ENCODE measurements around the gene PLSCR1. TPM values are rescaled to one million over a fixed set of nuclear protein-coding genes. Genes with fewer than 3 reads are reported as not detected.
"Not testable (repeated sequence)": the region's sequence is repeated elsewhere in the genome, so short reads cannot be mapped to it uniquely, and the experiment has no call there.

PLSCR1 gene
- polyA plus RNA-seq, 1 donor from 2014 or later = 0.78 TPM

DNA sequence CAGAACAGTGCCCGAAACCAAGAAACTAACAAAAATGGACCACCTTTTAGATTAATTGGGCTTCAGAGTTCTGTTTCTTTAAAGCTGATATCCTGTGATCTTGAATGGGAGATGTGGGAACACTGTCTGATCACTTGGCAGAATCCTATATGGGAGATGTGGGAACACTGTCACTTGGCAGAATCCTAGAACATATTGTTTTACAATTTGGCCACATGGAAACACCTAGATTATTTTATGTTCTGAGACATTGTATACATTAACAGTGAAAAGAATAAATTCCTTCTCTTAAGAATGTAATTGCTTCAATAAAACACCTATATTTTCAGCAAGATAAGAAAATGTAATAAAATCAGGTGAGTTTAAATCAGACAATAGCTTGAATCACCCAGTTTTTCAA, 44.7 kb downstream of the PLSCR1 start:
- Histone ChIP-seq H3K4me2 (ENCODE audit: low read length) (no peak overlapping the region), H3K79me2 (replicated peaks; ENCODE audit: insufficient read depth, low read length) (no peaks in the 10 kb centered on the region), H3K4me3 (ENCODE audit: low read length) (no peak overlapping the region), H3K27me3 (ENCODE audit: insufficient read depth, low read depth, low read length) (no peaks in the 10 kb centered on the region), H3K9me3 (ENCODE audit: low read length) (no peaks in the 10 kb centered on the region), H3K27ac (ENCODE audit: low read length) (no peak overlapping the region), H3K36me3 (ENCODE audit: insufficient read depth, low read length) (no peaks in the 10 kb centered on the region), H3K9me2 (ENCODE audit: insufficient read depth, low read length) (no peaks in the 10 kb centered on the region), H4K20me1 (ENCODE audit: insufficient read depth) (no peaks in the 10 kb centered on the region), H3K9ac (ENCODE audit: low read length) (no peak overlapping the region), H3F3A (ENCODE audit: insufficient read depth, low read length, poor library complexity, severe bottlenecking) (no peaks in the 10 kb centered on the region), H2AFZ (ENCODE audit: low read depth, low read length) (no peak overlapping the region)
- TF ChIP-seq SMC3 (conservative IDR thresholded peaks at IDR 0.05; ENCODE audit: poor library complexity) (no peak), RAD21 (conservative IDR thresholded peaks at IDR 0.05) (no peak), TAF1 (IDR thresholded peaks at IDR 0.05; ENCODE audit: low read depth) (no peak), POLR2AphosphoS5 (IDR thresholded peaks at IDR 0.05) (no peak), MXI1 (conservative IDR thresholded peaks at IDR 0.05; ENCODE audit: poor library complexity, severe bottlenecking) (no peak), EP300 (conservative IDR thresholded peaks at IDR 0.05; ENCODE audit: poor library complexity, severe bottlenecking) (no peak), EZH2 (IDR thresholded peaks at IDR 0.05; ENCODE audit: borderline replicate concordance, insufficient read depth, low read length, poor library complexity, severe bottlenecking) (no peak)

DNA sequence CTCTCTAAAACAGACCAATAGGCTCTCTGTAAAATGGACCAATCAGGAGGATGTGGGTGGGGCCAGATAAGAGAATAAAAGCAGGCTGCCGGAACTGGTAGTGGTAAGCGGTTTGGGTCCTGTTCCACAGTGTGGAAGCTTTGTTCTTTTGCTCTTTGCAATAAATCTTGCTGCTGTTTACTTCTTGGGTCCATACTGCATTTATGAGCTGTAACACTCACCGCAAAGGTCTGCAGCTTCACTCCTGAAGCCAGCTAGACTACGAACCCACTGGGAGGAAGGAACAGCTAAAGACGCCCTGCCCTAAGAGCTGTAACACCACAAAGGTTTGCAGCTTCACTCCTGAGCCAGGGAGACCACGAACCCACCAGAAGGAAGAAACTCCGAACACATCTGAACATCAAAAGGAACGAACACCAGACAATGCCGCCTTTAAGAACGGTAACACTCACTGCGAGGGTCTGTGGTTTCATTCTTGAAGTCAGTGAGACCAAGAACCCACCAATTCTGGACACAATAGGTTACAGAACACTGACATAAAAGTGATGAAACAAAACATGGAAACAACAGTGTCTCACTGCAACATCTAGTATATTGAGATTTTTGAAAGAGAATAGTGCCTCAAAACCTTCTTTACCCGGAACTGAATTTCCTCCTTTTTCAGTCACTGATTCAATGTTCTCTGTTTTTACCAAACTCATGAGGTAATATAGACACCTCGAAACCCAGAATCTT, 46.2 kb downstream of the PLSCR1 start:
- no peak overlapping the region for H3K27ac ChIP-seq (ENCODE audit: low read length)
- H2AFZ ChIP-seq (ENCODE audit: low read depth, low read length) = no peak overlapping the region

DNA sequence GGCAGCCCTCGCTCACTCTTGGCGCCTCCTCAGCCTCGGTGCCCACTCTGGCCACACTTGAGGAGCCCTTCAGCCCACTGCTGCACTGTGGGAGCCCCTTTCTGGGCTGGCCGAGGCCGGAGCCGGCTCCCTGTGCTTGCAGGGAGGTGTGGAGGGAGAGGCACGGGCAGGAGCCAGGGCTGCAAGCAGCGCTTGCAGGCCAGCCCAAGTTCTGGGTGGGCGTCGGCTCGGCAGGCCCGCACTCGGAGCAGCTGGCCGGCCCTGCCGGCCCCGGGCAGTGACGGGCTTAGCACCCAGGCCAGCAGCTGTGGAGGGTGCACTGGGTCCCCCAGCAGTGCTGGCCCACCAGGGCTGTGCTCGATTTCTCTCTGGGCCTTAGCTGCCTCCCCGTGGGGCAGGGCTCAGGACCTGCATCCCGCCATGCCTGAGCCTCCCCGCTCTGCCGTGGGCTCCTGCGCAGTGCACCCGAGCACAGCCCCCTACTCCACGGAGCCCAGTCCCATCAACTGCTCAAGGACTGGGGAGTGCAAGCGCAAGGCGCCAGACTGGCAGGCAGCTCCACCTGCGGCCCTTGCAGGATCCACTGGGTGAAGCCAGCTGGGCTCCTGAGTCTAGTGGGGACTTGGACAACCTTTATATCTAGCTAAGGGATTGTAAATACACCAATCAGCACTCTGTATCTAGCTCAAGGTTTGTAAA, 47.1 kb downstream of the PLSCR1 start:
- H3K4me2 ChIP-seq (ENCODE audit: low read length); H3K36me3 ChIP-seq (ENCODE audit: insufficient read depth, low read length); H3K4me3 ChIP-seq (ENCODE audit: low read length); H3K27me3 ChIP-seq (ENCODE audit: insufficient read depth, low read depth, low read length); H3K9ac ChIP-seq (ENCODE audit: low read length); H3K27ac ChIP-seq (ENCODE audit: low read length); H2AFZ ChIP-seq (ENCODE audit: low read depth, low read length); H3F3A ChIP-seq (ENCODE audit: insufficient read depth, low read length, poor library complexity, severe bottlenecking); H3K9me3 ChIP-seq (ENCODE audit: low read length); H4K20me1 ChIP-seq (ENCODE audit: insufficient read depth); H3K79me2 ChIP-seq (replicated peaks; ENCODE audit: insufficient read depth, low read length); H3K9me2 ChIP-seq (ENCODE audit: insufficient read depth, low read length): not testable (repeated sequence)

More for the DNA sequence above, 46.2 kb downstream of the PLSCR1 start:
- Histone ChIP-seq H3K9me3 (ENCODE audit: low read length) (no peaks in the 10 kb centered on the region), H3F3A (ENCODE audit: insufficient read depth, low read length, poor library complexity, severe bottlenecking) (no peaks in the 10 kb centered on the region), H3K79me2 (replicated peaks; ENCODE audit: insufficient read depth, low read length) (no peaks in the 10 kb centered on the region), H3K9me2 (ENCODE audit: insufficient read depth, low read length) (no peaks in the 10 kb centered on the region), H3K4me3 (ENCODE audit: low read length) (no peak overlapping the region), H3K4me2 (ENCODE audit: low read length) (no peak overlapping the region), H3K27me3 (ENCODE audit: insufficient read depth, low read depth, low read length) (no peaks in the 10 kb centered on the region), H3K9ac (ENCODE audit: low read length) (no peak overlapping the region), H4K20me1 (ENCODE audit: insufficient read depth) (no peaks in the 10 kb centered on the region), H3K36me3 (ENCODE audit: insufficient read depth, low read length) (no peaks in the 10 kb centered on the region)
- TF ChIP-seq POLR2AphosphoS5 (IDR thresholded peaks at IDR 0.05) (no peak), MXI1 (conservative IDR thresholded peaks at IDR 0.05; ENCODE audit: poor library complexity, severe bottlenecking) (no peak), EZH2 (IDR thresholded peaks at IDR 0.05; ENCODE audit: borderline replicate concordance, insufficient read depth, low read length, poor library complexity, severe bottlenecking) (no peak), SMC3 (conservative IDR thresholded peaks at IDR 0.05; ENCODE audit: poor library complexity) (no peak), EP300 (conservative IDR thresholded peaks at IDR 0.05; ENCODE audit: poor library complexity, severe bottlenecking) (no peak), TAF1 (IDR thresholded peaks at IDR 0.05; ENCODE audit: low read depth) (no peak), RAD21 (conservative IDR thresholded peaks at IDR 0.05) (no peak)
- TF ChIP-seq, protein P1, sequence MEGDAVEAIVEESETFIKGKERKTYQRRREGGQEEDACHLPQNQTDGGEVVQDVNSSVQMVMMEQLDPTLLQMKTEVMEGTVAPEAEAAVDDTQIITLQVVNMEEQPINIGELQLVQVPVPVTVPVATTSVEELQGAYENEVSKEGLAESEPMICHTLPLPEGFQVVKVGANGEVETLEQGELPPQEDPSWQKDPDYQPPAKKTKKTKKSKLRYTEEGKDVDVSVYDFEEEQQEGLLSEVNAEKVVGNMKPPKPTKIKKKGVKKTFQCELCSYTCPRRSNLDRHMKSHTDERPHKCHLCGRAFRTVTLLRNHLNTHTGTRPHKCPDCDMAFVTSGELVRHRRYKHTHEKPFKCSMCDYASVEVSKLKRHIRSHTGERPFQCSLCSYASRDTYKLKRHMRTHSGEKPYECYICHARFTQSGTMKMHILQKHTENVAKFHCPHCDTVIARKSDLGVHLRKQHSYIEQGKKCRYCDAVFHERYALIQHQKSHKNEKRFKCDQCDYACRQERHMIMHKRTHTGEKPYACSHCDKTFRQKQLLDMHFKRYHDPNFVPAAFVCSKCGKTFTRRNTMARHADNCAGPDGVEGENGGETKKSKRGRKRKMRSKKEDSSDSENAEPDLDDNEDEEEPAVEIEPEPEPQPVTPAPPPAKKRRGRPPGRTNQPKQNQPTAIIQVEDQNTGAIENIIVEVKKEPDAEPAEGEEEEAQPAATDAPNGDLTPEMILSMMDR (IDR thresholded peaks at IDR 0.05; ENCODE audit: poor library complexity, severe bottlenecking) = no peak
- TF ChIP-seq, protein P2, sequence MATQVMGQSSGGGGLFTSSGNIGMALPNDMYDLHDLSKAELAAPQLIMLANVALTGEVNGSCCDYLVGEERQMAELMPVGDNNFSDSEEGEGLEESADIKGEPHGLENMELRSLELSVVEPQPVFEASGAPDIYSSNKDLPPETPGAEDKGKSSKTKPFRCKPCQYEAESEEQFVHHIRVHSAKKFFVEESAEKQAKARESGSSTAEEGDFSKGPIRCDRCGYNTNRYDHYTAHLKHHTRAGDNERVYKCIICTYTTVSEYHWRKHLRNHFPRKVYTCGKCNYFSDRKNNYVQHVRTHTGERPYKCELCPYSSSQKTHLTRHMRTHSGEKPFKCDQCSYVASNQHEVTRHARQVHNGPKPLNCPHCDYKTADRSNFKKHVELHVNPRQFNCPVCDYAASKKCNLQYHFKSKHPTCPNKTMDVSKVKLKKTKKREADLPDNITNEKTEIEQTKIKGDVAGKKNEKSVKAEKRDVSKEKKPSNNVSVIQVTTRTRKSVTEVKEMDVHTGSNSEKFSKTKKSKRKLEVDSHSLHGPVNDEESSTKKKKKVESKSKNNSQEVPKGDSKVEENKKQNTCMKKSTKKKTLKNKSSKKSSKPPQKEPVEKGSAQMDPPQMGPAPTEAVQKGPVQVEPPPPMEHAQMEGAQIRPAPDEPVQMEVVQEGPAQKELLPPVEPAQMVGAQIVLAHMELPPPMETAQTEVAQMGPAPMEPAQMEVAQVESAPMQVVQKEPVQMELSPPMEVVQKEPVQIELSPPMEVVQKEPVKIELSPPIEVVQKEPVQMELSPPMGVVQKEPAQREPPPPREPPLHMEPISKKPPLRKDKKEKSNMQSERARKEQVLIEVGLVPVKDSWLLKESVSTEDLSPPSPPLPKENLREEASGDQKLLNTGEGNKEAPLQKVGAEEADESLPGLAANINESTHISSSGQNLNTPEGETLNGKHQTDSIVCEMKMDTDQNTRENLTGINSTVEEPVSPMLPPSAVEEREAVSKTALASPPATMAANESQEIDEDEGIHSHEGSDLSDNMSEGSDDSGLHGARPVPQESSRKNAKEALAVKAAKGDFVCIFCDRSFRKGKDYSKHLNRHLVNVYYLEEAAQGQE (IDR thresholded peaks at IDR 0.05; ENCODE audit: borderline replicate concordance) = no peak

Data from neural cell (in vitro differentiated cells).